Panc1 (cell line): ENCODE measurements around the gene ABHD13. TPM values are rescaled to one million over a fixed set of nuclear protein-coding genes. Genes with fewer than 3 reads are reported as not detected.

Experiments
- ATAC-seq: fragments of 200-7000 bp; cut with Tn5 transposase; 2 replicates; pipeline ENCODE4 v1.9.1; 2020; ENCODE audit warnings: mild to moderate bottlenecking, moderate library complexity
- Bru-seq: library from RNA; stranded (reverse); fragments of 400-500 nt; gene quantifications from one replicate; lab custom pipeline; 2021; lab: Mats Ljungman, UMichigan
- BruChase-seq, 2 experiments: library from RNA; stranded (reverse); fragments of 400-500 nt; gene quantifications; one replicate each; lab custom pipeline; 2021; lab: Mats Ljungman, UMichigan
- BruUV-seq: library from RNA; stranded (reverse); fragments of 400-500 nt; replicated peaks from 2 replicates; lab custom pipeline; 2021; lab: Mats Ljungman, UMichigan
- CTCF ChIA-PET: fragments of 300-600 bp; sonication (Branson Sonifier 250); formaldehyde crosslinking; loops from one replicate; lab custom pipeline; 2022; ENCODE audit warnings: antibody characterized with exemption; lab: Charles Lee
- POLR2A ChIA-PET: fragments of 300-600 bp; sonication (Branson Sonifier 250); formaldehyde crosslinking; loops from one replicate; lab custom pipeline; 2022; ENCODE audit warnings: antibody characterized with exemption; lab: Charles Lee
- DNase-seq: peaks from one replicate; pipeline ENCODE4 v3.0.0-alpha.2; 2010; ENCODE audit warnings: low read depth, low spot score
- H3K27ac ChIP-seq: 2 replicates; pipeline ENCODE4 v1.5.1; 2011; ENCODE audit warnings: mild to moderate bottlenecking, low read length, inconsistent platforms
- H3K27me3 ChIP-seq: fragments of 200-500 bp; sonication (Bioruptor generic); 2 replicates; pipeline ENCODE4 v1.6.0; 2014; ENCODE audit warnings: low read length, inconsistent platforms; ENCODE audit not compliant: control insufficient read depth, insufficient read depth
- H3K36me3 ChIP-seq: fragments of 200-500 bp; sonication (Bioruptor generic); 2 replicates; pipeline ENCODE4 v1.5.1; 2014; ENCODE audit warnings: inconsistent platforms, mild to moderate bottlenecking, low read length, moderate library complexity; ENCODE audit not compliant: control insufficient read depth, insufficient read depth
- H3K4me1 ChIP-seq: 2 replicates; pipeline ENCODE4 v1.5.1; 2011; ENCODE audit warnings: inconsistent platforms, mild to moderate bottlenecking, low read length, moderate library complexity; ENCODE audit not compliant: control insufficient read depth, insufficient read depth
- H3K4me3 ChIP-seq, 2 experiments: 2 replicates each; pipeline ENCODE4 v1.5.1; 2011 to 2012; ENCODE audit warnings: low read depth in 2 of 2, low read length in 2 of 2, mild to moderate bottlenecking in 2 of 2, inconsistent platforms in 1 of 2, moderate library complexity in 1 of 2
- H3K9me3 ChIP-seq: fragments of 200-500 bp; sonication (Bioruptor generic); 2 replicates; pipeline ENCODE4 v1.5.1; 2014; ENCODE audit warnings: low read depth, mild to moderate bottlenecking, inconsistent platforms, low read length, moderate library complexity; ENCODE audit not compliant: control insufficient read depth, insufficient read depth
- CTCF ChIP-seq: fragments of 450-650 bp; IDR thresholded peaks from 2 replicates; pipeline ENCODE4 v1.5.1; 2017; ENCODE audit warnings: mild to moderate bottlenecking
- POLR2AphosphoS5 ChIP-seq: IDR thresholded peaks from 2 replicates; pipeline ENCODE4 v1.6.1; 2012; ENCODE audit warnings: mild to moderate bottlenecking, low read depth, low read length, moderate library complexity
- REST ChIP-seq, 2 experiments: IDR thresholded peaks; 2 replicates each; pipeline ENCODE4 v1.6.1; 2011 to 2012; ENCODE audit warnings: low read depth in 2 of 2, control low read depth in 1 of 2, low read length in 1 of 2, mild to moderate bottlenecking in 1 of 2, moderate library complexity in 1 of 2; ENCODE audit not compliant: insufficient read depth in 1 of 2
- SIN3A ChIP-seq: IDR thresholded peaks from 2 replicates; pipeline ENCODE4 v1.6.1; 2012; ENCODE audit warnings: low read depth, mild to moderate bottlenecking, low read length, moderate library complexity, borderline replicate concordance; ENCODE audit not compliant: insufficient read depth
- TCF7L2 ChIP-seq: IDR thresholded peaks from 2 replicates; pipeline ENCODE4 v1.6.1; 2011; ENCODE audit warnings: mild to moderate bottlenecking, low read depth, low read length, inconsistent platforms
- in situ Hi-C: cut with HindIII; loops from 2 replicates; pipeline ENCODE4 v1.10.0; 2016; ENCODE audit warnings: low sequenced_read_pairs, low pct_unique_long_range_greater_than_20kb
- intact Hi-C: fragments of 100-400 bp; cut with micrococcal nuclease; formaldehyde crosslinking; loops from one replicate; pipeline ENCODE4 v1.10.0; 2022; ENCODE audit not compliant: unreplicated experiment
- long read RNA-seq: library from polyadenylated mRNA; unstranded; transcript quantifications from one replicate; pipeline ENCODE4 v2.0.0, GENCODE V29; 2021; ENCODE audit not compliant: unreplicated experiment
- polyA plus RNA-seq: library from polyadenylated mRNA; unstranded; fragments of >200 nt; gene quantifications from one replicate; pipeline ENCODE4 v1.2.1, GENCODE V29; 2012; ENCODE audit warnings: missing spikeins; ENCODE audit not compliant: insufficient read length
- total RNA-seq: library from RNA; stranded (reverse); gene quantifications from one replicate; pipeline ENCODE4 v1.2.1, GENCODE V29; 2021; ENCODE audit not compliant: unreplicated experiment

ABHD13 gene
- total RNA-seq, result 4.7 TPM
- polyA plus RNA-seq, result 2.1 TPM
- Bru-seq, nascent RNA, result percentile 76 among the genes with signal in this experiment
- BruChase-seq, experiment 1, labeled RNA remaining after a 2-hour chase, result percentile 89 among the genes with signal in this experiment
- BruChase-seq, experiment 2, labeled RNA remaining after a 6-hour chase, result percentile 76 among the genes with signal in this experiment
- long read RNA-seq, full-length matches to known transcripts, result 22 of 22 reads
- long read RNA-seq, partial matches to known transcripts, result 0 of 22 reads
- long read RNA-seq, other reads (novel, unspliced or antisense), result 0 of 22 reads

GRCh38 chr13:108218044-108218974 is at the start of gene ABHD13:
Gene ABHD13 (plus strand): TSS chr13:108218392. CDS start chr13:108229219, 10,827 bp downstream.
- ATAC-seq, result peak; percentile 88
- Histone ChIP-seq H3K27ac (peak within 1 kb of the TSS; percentile 93), H3K4me3 (peak within 1 kb of the TSS; percentile 73 to 82), H3K36me3 (peaks cover 3% of the 10 kb centered on the region; the same call in 1 of the 2 replicates), H3K9me3 (no peaks in the 10 kb centered on the region), H3K27me3 (no peaks in the 10 kb centered on the region), H3K4me1 (peaks cover 15% of the 10 kb centered on the region; the same call in 1 of the 2 replicates)
- TF ChIP-seq SIN3A (peak; percentile 75; the same call in 1 of the 2 replicates), CTCF (no peak), TCF7L2 (peak; percentile 1; the same call in 1 of the 2 replicates), REST (IDR thresholded peaks at IDR 0.05; ENCODE audit: insufficient read depth in 1 of 2, low read depth in 2 of 2, low read length in 1 of 2) (no peak), POLR2AphosphoS5 (peak; percentile 52; the same call in 1 of the 2 replicates)
- peak; percentile 39 for DNase-seq
- BruUV-seq, result no TSS peak
- POLR2A ChIA-PET, result no interaction called here
- intact Hi-C loops, result no loop called here
- in situ Hi-C loops, result no loop called here
- CTCF ChIA-PET, result no interaction called here

GRCh38 chr13:108168929-108169328 is 49.3 kb upstream of the ABHD13 start:
- ChIA-PET CTCF (interaction anchor here (0.7 kb wide), 1 partner anchor 609 kb away, joined by 3 read pairs; no protein-coding TSS in a partner anchor), POLR2A (no interaction called here)
- TF ChIP-seq CTCF, result no peak
- no peak for TF ChIP-seq SIN3A
- no peak for TF ChIP-seq TCF7L2
- TF ChIP-seq POLR2AphosphoS5, result no peak
- no peak for TF ChIP-seq REST (IDR thresholded peaks at IDR 0.05; ENCODE audit: insufficient read depth in 1 of 2, low read depth in 2 of 2, low read length in 1 of 2)
- Histone ChIP-seq H3K36me3 (no peaks in the 10 kb centered on the region), H3K4me3 (no peak overlapping the region), H3K27me3 (no peaks in the 10 kb centered on the region), H3K9me3 (no peaks in the 10 kb centered on the region), H3K27ac (no peak overlapping the region), H3K4me1 (no peaks in the 10 kb centered on the region)
- in situ Hi-C loops, result no loop called here
- BruUV-seq, result no TSS peak
- intact Hi-C loops, result no loop called here
- DNase-seq (no peak), ATAC-seq (no peak)
